ENCODE data around the gene JUP. TPM values are rescaled to one million over a fixed set of nuclear protein-coding genes. Genes with fewer than 3 reads are reported as not detected.
"Not testable (repeated sequence)": the region's sequence is repeated elsewhere in the genome, so short reads cannot be mapped to it uniquely, and the experiment has no call there.

JUP gene
- total and polyA plus RNA-seq, 2 of the 13 experiments (the other 11 are each of a cell fraction or from before 2014, with no cell fraction given) = 12.1 to 20.6 TPM

DNA sequence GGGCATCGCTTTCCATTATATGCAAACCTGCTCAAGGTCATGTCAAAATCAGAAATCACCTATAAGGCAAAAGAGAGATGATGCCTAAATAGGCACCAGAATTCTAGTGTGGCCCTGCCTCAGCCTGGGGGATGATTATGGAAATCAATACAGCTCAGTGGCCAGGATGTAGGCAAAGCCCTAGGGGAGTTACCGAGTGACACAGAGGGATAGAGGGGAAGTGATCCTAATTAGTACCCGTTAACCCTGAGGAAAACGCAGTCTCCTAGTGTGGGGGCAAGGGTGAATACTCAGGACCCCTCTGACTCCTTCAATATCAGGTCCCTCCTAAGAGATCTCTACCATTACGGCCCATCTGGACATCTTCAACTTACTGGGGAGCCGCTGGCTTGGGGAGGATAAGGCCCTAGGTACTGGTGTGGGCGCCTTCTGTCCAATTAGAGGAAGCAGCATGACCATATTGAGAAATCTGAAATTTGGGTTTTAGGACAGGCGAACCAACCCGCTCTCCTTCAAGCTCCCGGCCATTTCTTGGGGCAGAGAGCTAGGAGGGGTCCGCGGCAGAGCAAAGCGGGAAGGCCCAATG is 48.8 kb upstream of the JUP start (continued):
- TF ChIP-seq, protein P1, sequence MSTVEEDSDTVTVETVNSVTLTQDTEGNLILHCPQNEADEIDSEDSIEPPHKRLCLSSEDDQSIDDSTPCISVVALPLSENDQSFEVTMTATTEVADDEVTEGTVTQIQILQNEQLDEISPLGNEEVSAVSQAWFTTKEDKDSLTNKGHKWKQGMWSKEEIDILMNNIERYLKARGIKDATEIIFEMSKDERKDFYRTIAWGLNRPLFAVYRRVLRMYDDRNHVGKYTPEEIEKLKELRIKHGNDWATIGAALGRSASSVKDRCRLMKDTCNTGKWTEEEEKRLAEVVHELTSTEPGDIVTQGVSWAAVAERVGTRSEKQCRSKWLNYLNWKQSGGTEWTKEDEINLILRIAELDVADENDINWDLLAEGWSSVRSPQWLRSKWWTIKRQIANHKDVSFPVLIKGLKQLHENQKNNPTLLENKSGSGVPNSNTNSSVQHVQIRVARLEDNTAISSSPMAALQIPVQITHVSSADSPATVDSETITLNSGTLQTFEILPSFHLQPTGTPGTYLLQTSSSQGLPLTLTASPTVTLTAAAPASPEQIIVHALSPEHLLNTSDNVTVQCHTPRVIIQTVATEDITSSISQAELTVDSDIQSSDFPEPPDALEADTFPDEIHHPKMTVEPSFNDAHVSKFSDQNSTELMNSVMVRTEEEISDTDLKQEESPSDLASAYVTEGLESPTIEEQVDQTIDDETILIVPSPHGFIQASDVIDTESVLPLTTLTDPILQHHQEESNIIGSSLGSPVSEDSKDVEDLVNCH (CRISPR knock-in tag; IDR thresholded peaks at IDR 0.05) = no peak
- TF ChIP-seq ZSCAN12 (CRISPR knock-in tag; IDR thresholded peaks at IDR 0.05) (no peak), KMT2A (CRISPR knock-in tag; IDR thresholded peaks at IDR 0.05) (no peak), ZBTB1 (CRISPR knock-in tag; IDR thresholded peaks at IDR 0.05; ENCODE audit: borderline replicate concordance) (no peak), ZNF709 (CRISPR knock-in tag; IDR thresholded peaks at IDR 0.05) (0 out of 2 replicates have a peak, but pooled peaks have one; percentile 76), LCORL (IDR thresholded peaks at IDR 0.05) (no peak), LCORL (CRISPR knock-in tag; IDR thresholded peaks at IDR 0.05) (peak; percentile 39; the same call in 1 of the 2 replicates), ZNF124 (CRISPR knock-in tag; IDR thresholded peaks at IDR 0.05) (no peak)
- TF ChIP-seq, protein P2, sequence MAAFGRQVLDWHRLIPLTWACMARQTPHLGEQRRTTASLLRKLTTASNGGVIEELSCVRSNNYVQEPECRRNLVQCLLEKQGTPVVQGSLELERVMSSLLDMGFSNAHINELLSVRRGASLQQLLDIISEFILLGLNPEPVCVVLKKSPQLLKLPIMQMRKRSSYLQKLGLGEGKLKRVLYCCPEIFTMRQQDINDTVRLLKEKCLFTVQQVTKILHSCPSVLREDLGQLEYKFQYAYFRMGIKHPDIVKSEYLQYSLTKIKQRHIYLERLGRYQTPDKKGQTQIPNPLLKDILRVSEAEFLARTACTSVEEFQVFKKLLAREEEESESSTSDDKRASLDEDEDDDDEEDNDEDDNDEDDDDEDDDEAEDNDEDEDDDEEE (CRISPR knock-in tag; IDR thresholded peaks at IDR 0.05) = peak; percentile 23; the same call in 1 of the 2 replicates

DNA sequence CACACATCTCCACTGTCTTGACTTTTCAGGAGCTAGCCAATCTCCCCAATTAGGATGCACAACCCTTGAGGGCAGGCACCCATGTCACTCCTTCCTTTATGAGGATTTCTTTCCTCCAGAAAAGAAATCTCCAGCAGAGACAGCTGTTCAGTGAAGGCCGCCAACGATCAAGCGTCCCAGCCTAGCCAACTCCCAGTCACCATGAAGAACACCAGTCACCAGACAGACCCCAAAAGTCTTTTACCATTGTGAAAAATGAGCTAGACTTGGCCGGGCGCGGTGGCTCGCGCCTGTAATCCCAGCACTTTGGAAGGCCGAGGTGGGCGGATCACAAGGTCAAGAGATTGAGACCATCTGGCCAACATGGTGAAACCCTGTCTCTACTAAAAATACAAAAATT is 43.5 kb upstream of the JUP start:
- H3K4me2 ChIP-seq (ENCODE audit: low read depth, low read length); H3K27ac ChIP-seq (ENCODE audit: extremely low read length, insufficient read depth, low read length); DNase-seq (ENCODE audit: low spot score); ATAC-seq; CTCF ChIA-PET (ENCODE audit: low intra/inter-chr PET ratio, low total read pairs); FAIRE-seq; H3K9me3 ChIP-seq (ENCODE audit: low read length); POLR2A ChIA-PET; H3K79me2 ChIP-seq (ENCODE audit: insufficient read depth, low read length); H3K27me3 ChIP-seq (ENCODE audit: control insufficient read depth in 1 of 2, insufficient read depth in 2 of 2, low read length in 2 of 2); H2AFZ ChIP-seq (ENCODE audit: low read length); H3K9ac ChIP-seq (ENCODE audit: insufficient read depth, low read depth, low read length); H3K4me3 ChIP-seq (replicated peaks in 1 of 3; ENCODE audit: insufficient read depth in 1 of 3, low read depth in 2 of 3, low read length in 3 of 3); H4K20me1 ChIP-seq (ENCODE audit: insufficient read depth, low read length); BruUV-seq (replicated peaks); in situ Hi-C loops (cut with HindIII; ENCODE audit: extremely low pct_ligation_motif_present, low pct_unique_long_range_greater_than_20kb); intact Hi-C loops (cut with micrococcal nuclease; ENCODE audit: unreplicated experiment): not testable (repeated sequence)
- peaks cover 26 to 57% of the 10 kb centered on the region in 2 experiments for H3K36me3 ChIP-seq (replicated peaks in 1 of 2; ENCODE audit: control insufficient read depth in 1 of 2, insufficient read depth in 2 of 2, low read length in 2 of 2)
- WGBS (ENCODE audit: low lambda C conversion rate) = 88% methylated on average over 10 of the region's 10 CpGs
- H3K4me1 ChIP-seq (ENCODE audit: insufficient read depth, low read length) = peaks cover 20% of the 10 kb centered on the region
